C4-2B (cell line): ENCODE results near the gene PCNA.

ENCODE experiments used
- ZFX ChIP-seq: fragments of 450-650 bp; IDR thresholded peaks from 2 replicates; pipeline ENCODE4 v1.6.1; 2017
- TF ChIP-seq, protein P1 (sequence below): fragments of 450-650 bp; conservative IDR thresholded peaks from 2 replicates; pipeline ENCODE4 v1.5.1; 2017; ENCODE audit warnings: mild to moderate bottlenecking

DNA sequence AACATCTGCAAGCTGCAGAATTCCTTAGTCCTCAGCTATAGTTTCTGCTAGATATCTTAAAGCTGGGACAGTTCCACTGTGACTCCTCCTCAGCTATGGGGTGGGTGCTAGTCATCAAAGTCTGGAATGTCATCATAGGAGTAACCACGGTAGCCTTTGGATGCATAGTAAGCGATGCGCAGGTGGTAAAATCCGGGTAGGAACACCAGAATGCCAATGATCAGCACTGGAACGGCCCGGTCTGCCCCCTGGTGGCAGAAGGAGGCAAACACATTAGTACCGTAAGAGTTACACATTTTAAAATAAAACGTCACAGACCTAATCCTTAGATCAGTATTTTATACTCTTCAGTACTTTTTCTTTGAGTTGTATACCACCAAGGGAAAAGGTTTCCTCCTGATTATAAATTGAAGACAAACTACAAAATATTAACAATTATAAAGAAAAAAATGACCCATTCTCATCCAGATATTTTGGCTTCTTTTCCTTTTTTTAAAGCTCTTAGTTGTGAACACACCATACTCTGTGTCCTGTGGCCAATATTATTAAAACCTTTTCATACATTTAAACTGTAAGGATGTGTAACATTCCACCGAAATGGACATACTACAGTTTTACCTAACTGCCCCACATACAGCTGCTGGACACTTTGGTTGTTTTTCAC is 18.9 kb downstream of the PCNA start:
- TF ChIP-seq, protein P1, sequence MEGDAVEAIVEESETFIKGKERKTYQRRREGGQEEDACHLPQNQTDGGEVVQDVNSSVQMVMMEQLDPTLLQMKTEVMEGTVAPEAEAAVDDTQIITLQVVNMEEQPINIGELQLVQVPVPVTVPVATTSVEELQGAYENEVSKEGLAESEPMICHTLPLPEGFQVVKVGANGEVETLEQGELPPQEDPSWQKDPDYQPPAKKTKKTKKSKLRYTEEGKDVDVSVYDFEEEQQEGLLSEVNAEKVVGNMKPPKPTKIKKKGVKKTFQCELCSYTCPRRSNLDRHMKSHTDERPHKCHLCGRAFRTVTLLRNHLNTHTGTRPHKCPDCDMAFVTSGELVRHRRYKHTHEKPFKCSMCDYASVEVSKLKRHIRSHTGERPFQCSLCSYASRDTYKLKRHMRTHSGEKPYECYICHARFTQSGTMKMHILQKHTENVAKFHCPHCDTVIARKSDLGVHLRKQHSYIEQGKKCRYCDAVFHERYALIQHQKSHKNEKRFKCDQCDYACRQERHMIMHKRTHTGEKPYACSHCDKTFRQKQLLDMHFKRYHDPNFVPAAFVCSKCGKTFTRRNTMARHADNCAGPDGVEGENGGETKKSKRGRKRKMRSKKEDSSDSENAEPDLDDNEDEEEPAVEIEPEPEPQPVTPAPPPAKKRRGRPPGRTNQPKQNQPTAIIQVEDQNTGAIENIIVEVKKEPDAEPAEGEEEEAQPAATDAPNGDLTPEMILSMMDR: peak; percentile 89
- TF ChIP-seq ZFX: no peak
